ENCODE measurements around the gene SLITRK2.

Gene SLITRK2

DNA sequence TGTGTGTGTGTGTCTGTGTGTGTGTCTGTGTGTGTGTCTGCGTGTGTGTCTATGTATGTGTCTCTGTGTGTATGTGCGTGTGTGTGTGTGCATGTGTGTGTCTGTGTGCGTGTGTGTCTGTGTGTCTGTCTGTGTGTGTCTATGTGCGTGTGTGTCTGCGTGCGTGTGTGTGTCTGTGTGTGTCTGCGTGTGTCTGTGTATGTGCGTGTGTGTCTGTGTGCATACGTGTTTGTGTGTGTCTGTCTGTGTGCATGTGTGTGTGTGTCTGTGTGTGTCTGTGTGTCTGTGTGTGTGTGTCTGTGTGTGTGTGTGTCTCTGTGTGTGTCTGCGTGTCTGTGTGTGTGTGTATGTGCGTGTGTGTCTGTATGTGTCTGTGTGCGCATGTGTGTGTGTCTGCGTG, 35.6 kb downstream of the SLITRK2 start:
- no peak for DNase-seq (ENCODE audit: low read depth in 2 of 2)

DNA sequence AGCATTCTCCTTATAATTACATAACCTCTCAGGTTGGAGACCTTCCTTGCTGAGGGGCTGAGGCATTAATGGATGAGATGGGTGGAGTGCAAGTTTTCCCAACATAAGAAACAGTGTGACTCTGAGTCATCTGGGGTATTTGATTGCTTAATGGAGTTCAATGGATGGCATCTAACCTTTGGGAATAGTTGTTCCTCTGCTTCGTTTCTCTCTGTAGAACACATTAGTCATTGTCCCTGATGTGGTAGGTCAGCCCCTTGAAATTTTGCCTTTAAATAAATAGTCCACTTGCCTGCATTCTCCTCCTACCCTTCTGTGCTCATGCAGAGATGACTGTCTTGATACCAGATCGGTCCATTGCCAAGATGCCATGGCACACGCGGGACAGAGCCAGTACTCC, 38.6 kb downstream of the SLITRK2 start:
- no peak for DNase-seq (ENCODE audit: low read depth in 2 of 2)

DNA sequence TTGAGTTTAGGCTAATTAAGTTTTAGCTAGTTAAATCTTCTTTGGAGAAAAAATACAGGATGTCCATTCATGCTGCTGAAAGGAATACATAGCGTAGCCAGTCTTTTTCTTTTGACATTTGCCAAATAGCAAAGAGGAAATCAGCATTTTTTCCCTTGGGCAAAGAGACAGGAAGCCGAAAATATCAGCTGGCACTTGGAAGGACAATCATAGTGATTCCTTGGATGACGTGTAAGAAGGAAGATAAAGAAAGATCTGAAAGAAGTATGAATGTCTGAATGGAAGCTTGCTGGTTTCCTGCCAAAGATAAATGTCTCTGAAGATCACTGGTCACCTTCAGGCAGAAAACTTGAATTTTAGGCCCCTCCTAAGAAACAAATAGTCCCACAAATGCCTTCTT, 44.2 kb downstream of the SLITRK2 start:
- DNase-seq (ENCODE audit: low read depth in 2 of 2) = no peak

DNA sequence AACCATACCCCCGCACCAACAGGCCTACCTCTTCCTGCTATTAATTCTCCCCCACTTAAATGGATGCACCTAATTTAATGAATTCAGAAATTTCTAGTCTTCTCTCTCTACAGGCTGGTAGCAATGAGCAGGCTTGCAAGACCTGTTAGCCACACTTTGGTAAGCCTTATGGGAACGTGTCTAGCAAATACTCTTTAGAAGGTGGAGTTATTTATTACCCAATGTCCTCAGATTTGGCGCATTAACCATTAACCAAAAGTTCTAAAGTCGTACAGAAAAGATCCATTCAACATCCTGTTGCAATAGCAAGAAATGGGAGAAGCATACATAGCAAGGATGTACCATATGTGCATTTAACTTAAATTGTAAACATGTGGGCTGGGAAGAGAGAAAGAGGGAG, 47.5 kb downstream of the SLITRK2 start:
- no peak for DNase-seq (ENCODE audit: low read depth in 2 of 2)

Data from activated CD8-positive, alpha-beta memory T cell treated with anti-CD3 and anti-CD28 coated beads for 4 hours (primary cell).